SK-N-SH (cell line): ENCODE results near the gene NR1H2.

Source experiments
- CHD2 ChIP-seq: fragments of 150-350 bp; IDR thresholded peaks from 2 replicates; pipeline ENCODE4 v1.6.1; 2018; ENCODE audit warnings: low read length; ENCODE audit not compliant: partially characterized antibody
- CTCF ChIP-seq: fragments of 200-600 bp; sonication (generic); IDR thresholded peaks from 2 replicates; pipeline ENCODE4 v1.6.1; 2017; ENCODE audit warnings: antibody characterized with exemption, mild to moderate bottlenecking, moderate library complexity
- MAX ChIP-seq: IDR thresholded peaks from 2 replicates; pipeline ENCODE4 v1.4.0; 2012; ENCODE audit warnings: low read depth
- MXI1 ChIP-seq: IDR thresholded peaks from 2 replicates; pipeline ENCODE4 v1.6.1; 2012; ENCODE audit warnings: mild to moderate bottlenecking, low read depth, low read length, improper control_type of control experiment
- NFIC ChIP-seq: IDR thresholded peaks from 2 replicates; pipeline ENCODE4 v1.4.0; 2012; ENCODE audit warnings: borderline replicate concordance
- POLR2AphosphoS5 ChIP-seq: IDR thresholded peaks from 2 replicates; pipeline ENCODE4 v1.6.1; 2012; ENCODE audit warnings: low read depth, low read length
- RAD21 ChIP-seq: IDR thresholded peaks from 2 replicates; pipeline ENCODE4 v1.6.1; 2012; ENCODE audit warnings: mild to moderate bottlenecking, low read length
- USF2 ChIP-seq: fragments of 150-350 bp; IDR thresholded peaks from 2 replicates; pipeline ENCODE4 v1.6.1; 2017; ENCODE audit warnings: antibody characterized with exemption, low read length, low read depth, borderline replicate concordance
- YY1 ChIP-seq: IDR thresholded peaks from 2 replicates; pipeline ENCODE4 v1.4.0; 2012; ENCODE audit warnings: low read depth, mild to moderate bottlenecking

- TF ChIP-seq CTCF: no peak
- TF ChIP-seq POLR2AphosphoS5: no peak
- no peak for TF ChIP-seq USF2
- no peak for TF ChIP-seq RAD21
- no peak for TF ChIP-seq YY1
- TF ChIP-seq MAX: no peak
- TF ChIP-seq NFIC: no peak
- TF ChIP-seq MXI1: no peak
- TF ChIP-seq CHD2: no peak
Observed at GRCh38 chr19:50349277-50350057, 26.8 kb upstream of the NR1H2 start.
